T-helper 9 cell (primary cell): ENCODE measurements around the gene VPS4B.
"Not testable (repeated sequence)": the region's sequence is repeated elsewhere in the genome, so short reads cannot be mapped to it uniquely, and the experiment has no call there.

Experiments used
- DNase-seq: peaks from one replicate; pipeline ENCODE4 v3.0.0-alpha.2; 2020
- total RNA-seq, 2 donors: gene quantifications; one replicate each; lab custom pipeline; 2026; lab: John Stamatoyannopoulos, UW

The VPS4B gene
- 74.8 to 155 reads per million in 2 donors for total RNA-seq

DNA sequence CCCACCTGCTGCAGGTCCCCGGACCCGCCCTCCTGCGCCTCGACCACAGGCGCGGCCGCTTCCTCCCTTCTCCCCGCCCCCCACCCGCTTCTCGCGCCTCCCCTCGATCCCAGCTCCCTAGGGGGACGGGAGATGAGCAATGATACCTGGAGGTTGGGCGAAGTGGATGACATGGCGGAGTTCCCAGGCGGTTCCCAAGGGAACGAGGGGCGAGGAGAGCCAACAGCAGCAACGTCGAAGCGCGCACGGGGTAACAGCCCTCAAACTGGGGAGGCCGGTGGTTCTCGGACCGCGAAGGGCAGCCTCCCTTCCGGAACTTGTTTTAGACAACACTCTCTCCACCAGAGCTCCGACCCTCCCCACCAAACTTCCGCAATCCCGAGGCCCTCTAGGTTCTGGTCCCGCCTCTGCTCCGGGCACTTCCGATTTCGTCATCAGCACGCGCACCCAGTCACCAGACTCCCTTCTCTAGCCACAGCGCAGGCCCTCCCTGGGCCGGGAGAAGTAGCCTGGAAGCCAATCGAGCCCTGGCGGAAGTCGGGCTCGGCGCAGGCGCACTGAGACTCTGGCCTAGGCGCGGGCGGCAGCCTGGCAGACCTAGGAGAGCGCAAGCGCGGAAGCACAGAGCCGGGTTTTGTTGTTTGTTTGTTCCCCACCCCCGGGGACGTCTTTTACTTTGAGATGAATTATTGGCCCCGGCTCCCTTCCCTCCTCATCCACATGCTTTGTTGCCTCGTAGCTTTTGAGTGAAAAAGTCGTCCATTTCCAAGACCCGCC is at the start of gene VPS4B:
Gene VPS4B (minus strand): TSS at position 390 of the 777 bp plus-strand sequence. CDS start 217 bp downstream, at position 173.
- peak; percentile 99 for DNase-seq

DNA sequence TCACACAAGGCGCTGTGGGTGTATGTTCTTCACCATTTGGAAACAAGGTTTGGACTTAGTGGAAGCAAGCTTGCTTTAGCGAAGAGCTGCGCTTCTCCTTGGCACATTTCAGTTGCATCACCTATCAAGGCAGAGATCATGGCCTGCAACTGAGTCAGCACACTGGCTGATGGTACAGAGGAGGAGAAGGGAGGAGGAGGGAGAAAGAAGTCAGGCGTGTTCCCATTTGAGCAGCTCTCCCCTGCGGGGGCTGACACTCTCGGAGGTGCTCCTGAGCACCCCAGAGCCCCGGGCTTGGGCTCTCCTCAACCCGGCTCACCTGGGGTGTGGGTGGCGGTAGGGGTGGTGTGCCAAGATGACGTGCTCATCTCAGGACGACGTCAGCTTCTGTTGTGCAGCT is 48.5 kb upstream of the VPS4B start:
- no peak for DNase-seq

DNA sequence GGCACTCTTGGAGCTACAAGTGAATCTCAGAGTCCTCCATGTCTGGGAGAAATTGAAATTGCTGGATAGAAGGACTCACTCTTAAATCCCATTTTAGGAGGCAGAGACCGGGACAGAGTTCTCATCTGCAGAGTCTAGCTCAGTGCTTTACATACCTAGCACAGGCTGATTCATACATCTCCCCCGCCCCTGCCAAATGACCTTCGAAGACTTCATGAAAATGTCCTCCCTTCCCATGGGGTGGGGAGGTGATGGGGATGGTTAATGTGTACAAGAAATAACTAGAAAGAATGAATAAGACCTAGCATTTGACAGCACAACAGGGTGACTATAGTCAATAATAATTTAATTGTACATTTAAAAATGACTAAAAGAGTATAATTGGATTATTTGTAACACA is 46.3 kb upstream of the VPS4B start:
- no peak for DNase-seq

DNA sequence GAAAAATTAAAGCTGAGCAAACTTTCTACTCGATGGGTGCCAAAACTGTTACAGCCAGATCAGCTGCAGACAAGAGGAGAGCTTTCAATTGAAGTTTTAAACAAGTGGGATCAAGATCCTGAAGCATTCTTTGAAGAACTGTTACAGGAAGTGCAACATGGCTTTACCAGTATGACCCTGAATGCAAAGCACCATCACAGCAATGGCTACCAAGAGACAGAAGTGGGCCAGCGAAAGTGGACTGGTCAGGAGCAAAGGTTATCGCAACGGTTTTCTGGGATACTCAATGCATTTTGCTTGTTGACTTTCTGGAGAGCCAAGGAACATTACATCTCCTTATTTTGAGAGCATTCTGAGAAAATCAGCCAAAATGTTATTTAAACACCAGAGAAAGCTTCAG is 45.4 kb upstream of the VPS4B start:
- no peak for DNase-seq

DNA sequence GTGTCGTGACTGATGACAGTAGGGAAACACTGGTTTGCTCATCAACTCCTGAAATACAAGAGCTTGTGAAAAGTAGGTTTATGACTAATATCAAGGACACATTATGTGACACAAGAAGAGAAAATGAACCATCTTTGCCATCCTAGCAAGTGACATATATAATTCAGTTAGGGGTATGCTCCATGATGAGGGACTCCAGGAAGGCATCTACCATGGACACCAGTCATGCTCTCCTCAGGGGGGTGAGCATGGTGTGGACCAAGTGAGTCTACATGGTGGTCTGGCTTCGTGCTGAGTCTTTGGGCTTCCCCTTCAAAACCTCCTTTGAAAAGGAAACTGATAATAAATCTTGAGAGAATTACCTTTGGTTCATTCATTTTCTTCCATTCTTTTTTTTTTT is 42.8 kb upstream of the VPS4B start:
- no peak for DNase-seq

DNA sequence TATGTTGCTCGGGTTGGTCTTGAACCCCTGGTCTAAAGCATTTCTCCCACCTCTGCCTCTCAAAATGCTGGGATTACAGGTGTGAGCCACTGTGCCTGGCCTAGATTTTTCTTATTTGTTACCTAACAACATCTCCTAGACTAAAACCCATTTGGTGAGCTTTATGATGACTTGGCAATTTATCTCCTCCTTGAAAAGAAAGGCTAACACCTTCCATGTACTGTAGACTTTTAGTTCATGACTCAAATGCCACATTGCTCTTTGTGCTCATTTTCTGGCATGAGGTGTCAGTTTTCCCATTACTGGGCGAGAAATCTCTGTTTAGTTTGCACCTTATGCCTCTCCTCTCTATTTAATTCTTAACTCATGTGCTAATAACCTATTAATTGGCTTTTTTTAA is 42.2 kb upstream of the VPS4B start:
- DNase-seq: no peak

DNA sequence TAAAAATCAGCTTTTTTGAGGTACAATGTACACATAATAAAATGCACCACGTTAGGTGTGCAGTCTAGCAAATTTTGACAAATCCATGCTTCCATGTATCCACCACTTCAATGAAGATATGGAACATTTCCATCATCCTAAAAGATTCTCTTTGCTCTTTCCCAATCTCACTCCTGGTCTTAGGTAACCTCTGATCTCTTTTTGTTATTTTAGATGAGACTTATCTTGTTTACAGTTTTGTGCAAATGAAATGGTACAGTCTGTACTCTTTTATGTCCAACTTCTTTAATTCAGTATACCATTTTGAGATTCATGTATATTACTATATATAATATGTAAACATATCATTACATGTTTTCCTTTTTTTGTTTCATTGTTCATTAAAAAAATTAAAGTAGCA is 38.1 kb upstream of the VPS4B start:
- no peak for DNase-seq

DNA sequence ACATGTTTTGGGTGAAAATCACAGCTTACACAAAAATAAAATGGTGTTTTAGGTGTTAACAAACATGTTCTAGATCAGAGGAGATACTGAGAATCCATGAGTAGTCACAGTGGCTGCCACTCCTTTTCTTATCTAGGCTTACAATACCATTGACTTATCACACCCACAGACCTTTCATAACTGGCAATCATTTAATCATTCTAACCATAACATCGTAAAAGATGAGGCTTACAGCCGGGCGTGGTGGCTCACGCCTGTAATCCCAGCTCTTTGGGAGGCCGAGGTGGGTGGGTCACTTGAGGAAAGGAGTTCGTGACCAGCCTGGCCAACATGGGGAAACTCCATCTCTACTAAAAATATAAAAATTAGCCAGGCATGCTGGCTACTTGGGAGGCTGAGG is 35.7 kb upstream of the VPS4B start:
- DNase-seq: no peak

DNA sequence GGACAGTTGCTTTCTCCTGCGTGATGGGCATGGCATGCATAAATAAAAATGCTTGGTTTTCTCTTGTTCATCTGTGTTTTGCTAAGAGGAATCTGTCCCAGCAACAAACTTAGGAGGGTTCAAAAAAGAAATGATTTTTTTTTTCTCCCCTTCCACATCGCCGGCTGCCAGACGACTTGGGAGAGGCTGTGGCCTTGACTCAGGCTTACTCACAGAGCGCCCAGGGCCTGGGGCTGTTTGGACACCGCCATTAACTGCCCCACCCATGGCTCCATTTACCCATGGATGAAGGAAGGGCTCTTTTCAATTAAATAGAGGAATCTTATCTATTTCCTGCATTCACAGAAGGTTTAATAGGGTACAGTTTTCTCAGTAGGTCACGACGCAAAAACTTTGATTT is 32.2 kb upstream of the VPS4B start:
- no peak for DNase-seq

DNA sequence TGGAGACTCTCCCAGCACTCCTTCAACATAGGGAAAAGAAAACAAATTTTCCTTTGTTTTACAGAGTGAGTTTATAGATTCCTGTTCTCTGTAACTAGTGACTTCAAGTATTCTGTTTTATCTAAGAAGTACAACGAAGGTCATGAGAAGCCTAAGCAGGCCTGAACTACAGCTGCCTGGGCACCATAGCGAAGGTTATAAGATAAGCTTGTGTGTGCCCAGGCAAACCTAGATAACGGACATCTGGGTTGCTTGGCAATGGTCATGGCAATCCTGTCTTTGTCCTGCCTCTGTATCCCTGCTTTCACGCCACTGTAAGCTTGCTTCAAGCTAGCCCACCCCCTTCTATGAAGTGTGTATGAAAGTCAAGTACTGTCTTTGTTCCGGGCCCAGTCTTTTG is 30.5 kb upstream of the VPS4B start:
- DNase-seq: not testable (repeated sequence)

DNA sequence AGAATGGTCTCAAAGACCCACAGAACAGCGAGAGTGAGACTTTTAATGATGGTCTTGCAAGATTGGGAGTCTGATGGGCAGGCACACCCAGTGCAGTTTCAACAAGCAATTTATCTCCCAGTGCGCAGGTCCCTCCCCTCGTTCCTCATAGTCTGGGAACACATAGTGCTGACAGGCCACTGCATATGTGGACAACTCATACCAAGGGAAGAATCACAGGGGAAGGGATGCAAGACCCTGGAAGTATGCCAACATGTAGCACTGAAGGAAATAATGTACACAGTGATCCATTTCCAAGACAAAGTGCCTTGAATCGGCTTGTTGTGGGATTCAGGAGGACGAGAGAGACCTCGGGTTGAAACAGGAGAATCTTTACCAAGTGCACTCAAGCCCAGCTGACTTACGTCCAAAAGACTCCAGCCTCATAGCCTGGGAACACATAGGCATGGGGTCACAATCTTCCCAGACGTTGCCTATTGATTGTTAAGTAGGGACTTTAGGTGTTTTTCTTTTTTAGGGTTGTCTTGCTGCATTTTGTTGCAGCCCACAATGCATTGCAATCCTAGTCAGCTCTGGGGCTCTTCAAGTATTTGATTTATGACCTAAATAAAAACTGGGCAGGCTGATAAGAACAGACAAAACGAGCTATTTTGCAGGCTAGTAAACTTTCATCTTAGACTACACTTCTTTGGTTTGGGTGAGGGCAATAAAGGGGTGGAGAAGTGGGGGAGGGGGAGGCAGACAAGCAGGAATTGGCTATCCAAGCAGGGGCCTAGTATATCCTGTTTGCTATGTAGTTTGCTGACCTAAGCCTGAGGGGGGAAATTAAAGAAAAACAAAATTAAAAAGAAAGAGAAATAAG is 29.8 kb upstream of the VPS4B start:
- DNase-seq: no peak

DNA sequence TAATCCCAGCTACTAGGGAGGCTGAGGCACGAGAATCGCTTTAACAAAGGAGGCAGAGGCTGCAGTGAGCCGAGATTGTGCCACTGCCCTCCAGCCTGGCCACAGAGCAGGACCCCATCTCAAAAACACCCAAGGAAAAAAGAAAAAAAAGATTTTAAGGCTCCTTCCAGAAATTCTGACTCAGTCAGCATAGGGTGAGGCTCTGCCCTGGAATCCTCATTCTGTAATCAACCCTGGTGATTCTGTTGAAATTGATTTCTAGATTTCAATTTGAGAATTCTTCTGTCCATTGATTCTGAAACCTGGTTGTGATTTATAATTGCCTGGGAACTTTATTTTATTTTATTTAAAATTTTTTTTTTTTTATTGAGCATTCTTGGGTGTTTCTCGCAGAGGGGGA is 27.1 kb upstream of the VPS4B start:
- no peak for DNase-seq

DNA sequence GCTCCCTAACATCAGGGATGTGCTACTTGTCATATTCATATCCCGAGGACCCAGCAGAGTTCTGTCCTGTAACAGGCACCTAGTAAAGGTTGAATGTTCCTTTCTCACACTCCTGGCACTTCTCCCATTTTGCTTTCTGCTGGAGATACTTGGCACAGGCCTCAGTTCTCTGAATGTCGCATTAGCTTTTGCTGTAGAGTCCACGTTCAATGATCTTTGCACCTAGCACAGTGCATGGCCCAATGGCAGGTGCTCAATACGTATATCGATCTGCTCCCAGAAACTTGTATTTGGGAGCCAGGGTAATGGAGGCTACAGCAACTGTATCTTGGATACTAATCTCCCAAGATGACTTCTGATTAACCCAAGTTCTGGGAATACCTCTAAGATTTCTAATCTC is 24.8 kb upstream of the VPS4B start:
- DNase-seq: no peak

DNA sequence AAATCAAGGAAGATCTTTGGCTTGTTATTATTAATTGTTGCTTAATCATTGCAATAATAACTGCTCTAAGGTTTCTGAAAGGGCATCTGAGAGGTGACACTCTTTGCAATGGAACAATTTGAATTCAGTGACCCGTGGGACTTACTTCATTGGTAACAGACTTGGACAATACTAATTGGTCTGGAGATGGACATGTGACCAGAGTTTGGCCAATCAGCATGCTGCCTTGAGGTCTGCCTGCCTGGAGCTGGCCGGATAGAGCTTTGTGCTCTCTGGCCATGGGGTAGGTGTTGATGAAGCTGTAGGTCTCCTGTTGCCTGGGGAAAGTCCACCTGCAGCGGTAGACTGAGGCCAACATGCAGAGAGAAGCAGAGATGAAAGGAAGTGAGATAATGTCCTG is 24.0 kb upstream of the VPS4B start:
- no peak for DNase-seq

DNA sequence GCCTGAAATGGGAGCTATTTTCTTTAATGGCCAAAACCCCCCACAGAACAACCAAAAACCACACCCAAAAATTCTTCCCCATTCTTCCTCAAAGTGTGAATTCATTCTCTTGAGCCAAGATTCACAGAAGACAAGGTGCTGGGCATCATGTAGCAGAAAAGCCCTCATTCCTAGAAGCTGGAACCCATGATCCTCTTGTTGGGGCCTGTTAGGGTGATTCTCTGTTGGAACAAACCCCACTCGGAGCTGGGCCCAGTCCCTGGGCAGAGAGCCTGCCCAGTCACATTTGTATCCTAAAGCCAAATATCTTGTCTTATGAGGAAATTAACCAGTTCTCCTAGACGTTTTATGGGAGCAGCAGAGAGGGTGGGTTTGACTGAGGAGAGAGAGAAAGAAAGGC is 22.8 kb upstream of the VPS4B start:
- DNase-seq: no peak

DNA sequence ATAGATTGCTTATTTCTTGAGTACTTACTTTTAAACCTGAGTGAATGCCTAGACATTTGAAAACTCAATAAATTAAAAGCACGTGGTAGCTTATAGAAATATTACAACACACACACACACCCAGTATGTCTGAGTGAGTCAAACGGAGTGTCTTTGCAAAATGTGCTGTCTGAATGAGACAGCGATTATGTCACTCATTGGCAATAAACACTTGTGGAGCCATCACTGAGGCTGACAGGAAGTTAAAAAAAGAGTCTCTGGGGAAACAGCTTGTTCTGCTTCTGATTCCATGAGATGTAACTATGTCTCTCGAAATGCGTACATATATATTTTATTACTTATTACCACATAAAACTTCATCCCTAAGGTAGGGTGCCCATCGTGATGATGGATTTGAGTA is 22.3 kb upstream of the VPS4B start:
- DNase-seq: no peak

DNA sequence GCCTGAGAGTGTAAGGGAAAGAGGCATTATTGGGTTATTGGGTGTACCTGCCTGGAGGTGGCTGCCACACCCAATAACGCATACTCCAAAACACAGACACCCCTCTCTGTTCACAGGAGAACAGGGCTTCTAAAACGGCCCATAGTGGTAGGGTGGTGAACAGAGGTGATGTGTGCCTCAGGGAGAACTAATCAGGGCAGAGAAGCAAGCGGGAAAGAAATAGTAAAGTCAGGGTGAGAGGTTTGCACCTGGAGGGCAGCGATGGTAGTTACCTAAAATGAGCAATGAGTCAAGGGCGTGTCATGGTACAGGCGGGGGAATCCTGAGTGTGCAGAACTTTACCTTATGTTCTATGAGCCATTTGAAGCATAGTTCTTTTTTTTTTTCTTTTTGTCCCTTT is 21.6 kb upstream of the VPS4B start:
- no peak for DNase-seq

DNA sequence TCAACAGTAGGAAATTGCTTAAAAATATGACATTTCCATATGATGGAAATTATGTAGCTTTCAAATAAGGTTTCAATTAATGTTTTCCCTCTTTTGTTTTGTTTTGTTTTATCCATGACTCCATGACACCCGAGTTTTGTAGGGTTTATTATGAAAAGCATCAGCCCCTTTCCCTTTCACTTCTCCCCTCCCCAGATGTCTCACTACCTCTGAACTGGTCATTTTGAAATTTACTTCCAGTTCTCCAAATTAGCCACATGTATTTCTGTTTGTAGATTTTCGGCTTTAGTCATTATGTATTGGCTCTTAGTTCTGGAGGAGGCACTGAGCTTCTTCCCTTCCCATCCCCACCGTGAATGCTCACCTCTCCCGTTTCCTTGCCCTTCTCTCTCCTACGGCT is 18.6 kb upstream of the VPS4B start:
- no peak for DNase-seq

DNA sequence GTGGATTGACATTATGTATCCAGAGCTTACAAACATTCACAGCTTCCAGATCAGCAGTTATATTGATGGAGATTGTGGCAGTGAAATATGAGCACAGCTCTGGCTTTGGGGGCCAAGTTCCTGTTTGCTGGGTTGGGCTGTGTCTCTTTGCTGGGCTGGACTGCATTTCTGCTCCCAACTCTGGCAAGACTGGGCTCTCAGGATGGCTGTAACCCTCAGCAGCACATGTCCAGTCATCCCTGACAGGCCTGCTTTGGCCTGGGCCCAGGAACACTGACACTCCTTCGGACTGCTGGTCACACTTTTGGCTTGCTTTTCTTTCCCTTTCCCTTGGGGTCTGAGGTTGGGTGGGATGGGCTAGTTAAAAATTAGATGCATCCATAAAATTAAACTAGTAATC is 17.9 kb upstream of the VPS4B start:
- DNase-seq: no peak

DNA sequence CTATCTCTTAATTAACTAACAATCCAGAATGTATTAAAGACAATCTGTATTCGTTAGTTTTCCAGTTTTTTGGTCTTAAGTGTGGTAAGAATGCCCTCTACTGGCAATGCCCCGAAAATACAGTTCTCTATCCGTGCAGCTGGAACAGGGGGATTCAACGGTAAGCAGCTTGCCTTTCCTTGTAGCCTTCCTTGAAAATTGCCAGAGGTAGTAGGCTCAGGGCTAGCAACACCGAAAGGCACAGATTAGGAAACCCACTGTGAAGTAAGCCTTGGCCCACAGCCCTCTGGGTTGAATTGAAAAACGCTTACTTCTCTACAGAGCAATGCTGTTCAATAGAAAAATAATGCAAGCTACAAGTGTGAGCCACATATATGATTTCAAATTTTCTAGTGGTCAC is 17.1 kb upstream of the VPS4B start:
- DNase-seq: peak; percentile 24

DNA sequence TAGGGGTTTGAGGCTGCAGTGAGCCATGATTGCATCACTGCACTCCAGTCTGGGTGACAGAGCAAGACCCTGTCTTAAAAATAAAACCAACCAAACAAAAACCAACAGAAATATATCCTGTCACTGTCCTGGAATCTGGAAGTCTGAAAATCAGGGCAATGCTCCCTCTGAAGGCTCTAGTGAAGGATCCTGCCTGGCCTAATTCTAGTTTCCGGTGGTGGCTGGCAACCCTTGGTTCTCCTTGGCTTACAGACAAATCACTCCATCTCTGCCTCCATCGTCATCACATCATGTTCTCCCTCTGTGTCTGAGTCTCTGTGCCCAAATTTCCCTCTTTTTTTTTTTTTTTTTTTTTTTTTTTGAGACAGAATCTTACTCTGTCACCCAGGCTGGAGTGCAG is 15.9 kb upstream of the VPS4B start:
- DNase-seq: no peak

DNA sequence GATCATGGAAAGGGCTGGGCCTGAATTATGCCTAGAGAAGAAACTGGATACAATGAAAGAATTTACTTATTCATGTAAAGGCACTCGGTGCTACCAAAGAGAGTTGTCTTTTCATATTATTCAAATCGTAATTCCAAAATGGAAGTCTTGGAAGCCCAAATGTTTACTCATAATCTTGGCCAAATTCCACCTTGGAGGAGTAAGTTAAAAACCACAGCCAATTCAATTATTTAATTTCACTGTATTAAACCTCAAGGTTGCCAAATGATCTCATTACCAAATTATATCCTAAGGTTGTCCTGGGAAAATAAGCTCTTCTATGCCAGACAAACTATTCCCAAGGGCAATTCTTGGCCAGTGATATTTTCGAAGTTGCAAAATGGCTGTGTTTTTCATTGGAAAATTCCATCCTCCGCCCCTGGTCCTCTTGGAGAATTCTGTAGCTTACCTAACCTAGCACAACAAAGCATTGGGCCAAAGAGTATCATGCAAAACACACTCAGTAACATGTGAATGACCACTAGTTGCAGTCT is 11.1 kb upstream of the VPS4B start:
- no peak for DNase-seq

DNA sequence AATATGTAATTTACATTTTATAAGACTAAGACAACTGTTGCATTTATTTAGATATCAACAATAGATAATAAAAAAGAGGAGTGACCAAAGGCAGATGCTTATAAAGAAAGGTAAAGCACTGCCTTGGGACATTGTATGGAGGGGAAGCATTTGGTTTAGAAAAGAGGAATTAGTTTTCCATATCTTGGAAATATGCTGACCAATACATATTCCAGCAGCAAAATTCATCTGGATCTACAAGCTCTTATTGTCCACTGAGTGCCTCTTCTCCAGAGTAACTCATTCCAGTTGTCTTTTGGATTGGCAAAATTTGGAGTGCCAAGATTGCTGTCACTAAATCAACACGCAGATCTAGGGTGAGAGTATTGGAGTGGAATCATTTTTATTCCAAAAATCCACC is 8.9 kb upstream of the VPS4B start:
- DNase-seq: no peak

DNA sequence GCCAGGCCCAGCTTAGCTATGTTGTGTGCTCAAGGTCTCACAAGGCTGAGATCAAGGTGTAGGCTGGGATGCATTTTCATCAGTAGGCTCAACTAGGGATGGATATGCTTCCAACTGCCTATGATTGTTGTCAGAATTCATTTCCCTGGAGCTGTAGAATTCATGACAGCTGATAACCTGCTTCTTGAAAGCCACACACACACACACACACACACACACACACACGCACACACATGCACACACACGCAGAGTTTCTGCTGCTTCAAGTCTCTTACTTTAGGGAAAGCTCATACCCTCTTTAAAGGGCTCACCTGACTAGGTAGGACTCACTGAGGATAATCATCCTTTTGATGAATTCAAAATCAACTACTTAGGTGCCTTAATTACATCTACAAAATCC is 8.2 kb upstream of the VPS4B start:
- no peak for DNase-seq
